ENCODE results near the gene SORBS1. TPM values are rescaled to one million over a fixed set of nuclear protein-coding genes. Genes with fewer than 3 reads are reported as not detected.

SORBS1 gene
- total and polyA plus RNA-seq, 9 of the 15 experiments (the other 6 are each of a cell fraction or from before 2014, with no cell fraction given) = 2.0 to 13.3 (median 6.5) TPM

DNA sequence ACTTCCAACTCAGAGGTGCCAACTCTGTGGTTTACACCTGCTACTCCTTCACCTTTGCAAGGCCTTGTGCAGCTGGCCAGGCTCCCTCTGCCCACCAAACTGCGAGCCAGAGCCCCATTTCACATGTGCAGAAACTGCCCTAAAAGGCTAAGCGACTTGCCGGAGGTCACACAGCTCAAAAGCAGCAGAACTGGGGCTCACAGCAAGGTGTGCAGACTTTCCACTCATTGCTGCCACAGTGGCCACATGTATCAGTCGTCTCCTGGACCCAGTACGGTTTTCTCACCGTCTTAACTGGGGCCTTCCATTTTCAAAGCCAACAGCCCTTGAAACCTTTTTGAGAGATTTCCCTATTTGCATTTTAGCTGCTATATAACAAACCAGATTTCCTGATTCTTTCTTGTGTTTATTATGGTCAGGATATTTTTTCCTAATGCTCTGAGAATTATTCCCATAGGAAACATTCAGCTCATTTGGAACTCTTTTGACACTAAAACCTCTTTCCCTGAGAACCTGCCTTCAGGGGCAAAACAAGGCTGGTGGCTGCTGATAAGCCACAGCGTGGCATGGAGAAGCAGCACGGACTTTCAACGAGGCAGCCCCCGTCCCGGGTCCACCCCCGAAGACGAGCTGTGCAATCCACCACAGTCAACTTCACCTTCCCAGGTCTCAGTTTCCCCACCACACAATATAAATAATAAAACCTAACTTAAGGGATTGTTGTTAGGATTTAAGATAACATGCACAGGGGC, 29.9 kb downstream of the SORBS1 start (continued):
- TF ChIP-seq MIER1 (IDR thresholded peaks at IDR 0.05; ENCODE audit: low read depth) (no peak), CBFA2T2 (conservative IDR thresholded peaks at IDR 0.05) (peak; percentile 49), EP300 (IDR thresholded peaks at IDR 0.05; ENCODE audit: low read length) (peak; percentile 59; the same call in 1 of the 2 replicates), HSF4 (CRISPR knock-in tag; IDR thresholded peaks at IDR 0.05; ENCODE audit: borderline replicate concordance) (peak; percentile 74; the same call in 1 of the 2 replicates), ZNF395 (CRISPR knock-in tag; IDR thresholded peaks at IDR 0.05) (peak; percentile 85), ZMIZ1 (IDR thresholded peaks at IDR 0.05; ENCODE audit: low read depth in 2 of 2, low read length in 2 of 2) (peak in 1 of 2 experiments; percentile 43; a peak in 2 of 4 replicates), ZNF583 (CRISPR knock-in tag; IDR thresholded peaks at IDR 0.05) (0 out of 2 replicates have a peak, but pooled peaks have one; percentile 25), NONO (IDR thresholded peaks at IDR 0.05; ENCODE audit: low read depth in 2 of 2, low read length in 1 of 2) (no peak), GATAD2A (IDR thresholded peaks at IDR 0.05) (0 out of 2 replicates have a peak, but pooled peaks have one; percentile 22), ZNF589 (CRISPR knock-in tag; IDR thresholded peaks at IDR 0.05; ENCODE audit: low read depth) (0 out of 2 replicates have a peak, but pooled peaks have one; percentile 1), STAT5A (IDR thresholded peaks at IDR 0.05; ENCODE audit: borderline replicate concordance, low read length) (0 out of 2 replicates have a peak, but pooled peaks have one; percentile 9), FOXM1 (IDR thresholded peaks at IDR 0.05; ENCODE audit: low read depth) (peak; percentile 25; the same call in 1 of the 2 replicates), FOXM1 (CRISPR knock-in tag; IDR thresholded peaks at IDR 0.05; ENCODE audit: low read depth) (no peak), TEAD4 (IDR thresholded peaks at IDR 0.05; ENCODE audit: low read length) (no peak), TEAD4 (CRISPR knock-in tag; IDR thresholded peaks at IDR 0.05; ENCODE audit: borderline replicate concordance) (no peak), HINFP (tag; conservative IDR thresholded peaks at IDR 0.05; ENCODE audit: low read depth) (0 out of 2 replicates have a peak, but pooled peaks have one; percentile 5), E2F4 (CRISPR knock-in tag; IDR thresholded peaks at IDR 0.05; ENCODE audit: low read depth) (no peak)
- TF ChIP-seq, protein P1, sequence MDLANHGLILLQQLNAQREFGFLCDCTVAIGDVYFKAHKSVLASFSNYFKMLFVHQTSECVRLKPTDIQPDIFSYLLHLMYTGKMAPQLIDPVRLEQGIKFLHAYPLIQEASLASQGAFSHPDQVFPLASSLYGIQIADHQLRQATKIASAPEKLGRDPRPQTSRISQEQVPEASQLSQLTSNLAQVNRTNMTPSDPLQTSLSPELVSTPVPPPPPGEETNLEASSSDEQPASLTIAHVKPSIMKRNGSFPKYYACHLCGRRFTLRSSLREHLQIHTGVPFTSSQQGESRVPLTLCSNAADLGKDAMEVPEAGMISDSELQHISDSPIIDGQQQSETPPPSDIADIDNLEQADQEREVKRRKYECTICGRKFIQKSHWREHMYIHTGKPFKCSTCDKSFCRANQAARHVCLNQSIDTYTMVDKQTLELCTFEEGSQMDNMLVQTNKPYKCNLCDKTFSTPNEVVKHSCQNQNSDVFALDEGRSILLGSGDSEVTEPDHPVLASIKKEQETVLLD (IDR thresholded peaks at IDR 0.05) = peak; percentile 11; the same call in 1 of the 2 replicates
